Choroid plexus epithelial cell (primary cell): ENCODE data around the gene VTI1A.

Experiments
- DNase-seq: peaks from one replicate; pipeline ENCODE4 v3.0.0-alpha.2; 2010; ENCODE audit warnings: low read depth
- H3K4me3 ChIP-seq: 2 replicates; pipeline ENCODE4 v1.5.1; 2011; ENCODE audit warnings: low read depth, mild to moderate bottlenecking, control low read depth, low read length, moderate library complexity
- CTCF ChIP-seq: conservative IDR thresholded peaks from 2 replicates; pipeline ENCODE4 v1.5.1; 2011; ENCODE audit warnings: low read depth, mild to moderate bottlenecking, control low read depth, inconsistent platforms, low read length, moderate library complexity

The VTI1A gene

GRCh38 chr10:112650588-112651030, 203.6 kb downstream of the VTI1A start:
- DNase-seq: peak; percentile 34
- no peak overlapping the region for H3K4me3 ChIP-seq
- TF ChIP-seq CTCF: no peak

- no peak for TF ChIP-seq CTCF
- DNase-seq: no peak
Observed at GRCh38 chr10:112653215-112653614, 206.2 kb downstream of the VTI1A start.

GRCh38 chr10:112653851-112654250, 206.8 kb downstream of the VTI1A start:
- TF ChIP-seq CTCF: no peak
- no peak overlapping the region for H3K4me3 ChIP-seq
- DNase-seq: no peak

More at GRCh38 chr10:112653215-112653614, 206.2 kb downstream of the VTI1A start:
- H3K4me3 ChIP-seq: no peak overlapping the region

GRCh38 chr10:112654794-112655193, 207.8 kb downstream of the VTI1A start:
- H3K4me3 ChIP-seq: no peak overlapping the region
- DNase-seq: no peak
- TF ChIP-seq CTCF: no peak

DNA sequence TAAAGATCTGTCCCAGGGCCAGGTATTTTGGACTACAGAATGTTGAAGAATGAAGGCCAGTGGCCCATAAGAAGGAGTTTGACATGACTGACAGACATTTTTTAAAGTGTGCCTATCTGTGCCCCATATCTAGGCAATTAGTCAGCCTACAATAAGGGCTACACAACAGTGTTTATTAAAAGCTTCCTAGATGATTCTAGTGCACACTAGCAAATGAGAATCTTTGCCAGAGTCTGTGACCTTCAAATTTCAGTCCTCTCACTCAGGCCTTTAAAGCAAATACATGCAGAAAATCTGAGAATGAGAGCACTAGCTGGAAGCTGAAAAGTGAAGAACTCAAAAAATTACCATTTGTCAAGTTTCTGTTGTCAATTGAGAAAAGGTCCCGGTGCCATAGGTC, 208.7 kb downstream of the VTI1A start:
- DNase-seq: no peak
- H3K4me3 ChIP-seq: no peak overlapping the region
- TF ChIP-seq CTCF: no peak

GRCh38 chr10:112658465-112658864, 211.4 kb downstream of the VTI1A start:
- TF ChIP-seq CTCF: no peak
- DNase-seq: no peak
- no peak overlapping the region for H3K4me3 ChIP-seq

DNA sequence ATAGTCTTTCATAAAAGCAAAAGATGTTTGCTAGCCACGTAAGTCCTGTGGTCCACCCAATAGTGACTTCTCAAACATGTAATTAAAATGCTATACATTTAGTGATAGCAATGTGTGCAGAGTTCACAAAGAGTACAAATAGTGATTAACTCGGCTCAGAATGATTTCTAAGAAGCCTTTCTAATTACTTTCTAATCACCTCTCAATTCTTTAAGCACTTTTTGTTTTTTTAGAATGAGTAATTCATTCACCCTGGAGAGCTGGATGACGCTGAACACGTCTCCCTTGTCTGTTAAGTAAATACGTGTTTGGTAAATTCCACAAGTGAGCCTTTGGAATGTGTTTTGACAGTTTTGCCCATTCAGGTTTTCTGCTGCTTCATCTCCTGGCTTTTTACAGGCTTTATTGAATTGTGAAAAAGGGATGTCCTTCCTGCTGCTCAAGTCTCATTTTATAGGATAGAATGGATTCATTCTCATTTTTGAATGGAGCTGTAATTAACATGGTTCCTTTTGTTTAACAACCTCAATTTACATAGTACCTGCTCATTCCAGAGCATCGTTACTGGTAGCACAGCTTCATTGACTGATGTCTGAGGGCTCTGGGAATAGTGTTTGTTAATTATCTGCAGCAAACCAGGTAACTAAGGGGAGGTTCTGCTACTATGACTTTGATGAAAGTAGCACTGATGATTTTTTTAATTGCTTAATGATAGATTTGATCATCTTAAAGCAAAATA, 212.1 kb downstream of the VTI1A start:
- H3K4me3 ChIP-seq: no peak overlapping the region
- DNase-seq: peak; percentile 84
- no peak for TF ChIP-seq CTCF
